GM18498 (cell line): ENCODE data around the gene TLCD3B.
"Not testable (repeated sequence)": the region's sequence is repeated elsewhere in the genome, so short reads cannot be mapped to it uniquely, and the experiment has no call there.

Experiments used
- ATAC-seq: cut with Tn5 transposase; IDR thresholded peaks from one replicate; pipeline ENCODE4 v1.9.1; 2021; ENCODE audit warnings: mild to moderate bottlenecking, moderate library complexity; ENCODE audit not compliant: unreplicated experiment

TLCD3B gene

GRCh38 chr16:30027588-30028437 is 3.3 kb downstream of the TLCD3B start:
- ATAC-seq: no peak

- no peak for ATAC-seq
Measured at GRCh38 chr16:30026449-30026848, 4.6 kb downstream of the TLCD3B start.

GRCh38 chr16:30025574-30025973 is 5.5 kb downstream of the TLCD3B start:
- ATAC-seq: no peak

DNA sequence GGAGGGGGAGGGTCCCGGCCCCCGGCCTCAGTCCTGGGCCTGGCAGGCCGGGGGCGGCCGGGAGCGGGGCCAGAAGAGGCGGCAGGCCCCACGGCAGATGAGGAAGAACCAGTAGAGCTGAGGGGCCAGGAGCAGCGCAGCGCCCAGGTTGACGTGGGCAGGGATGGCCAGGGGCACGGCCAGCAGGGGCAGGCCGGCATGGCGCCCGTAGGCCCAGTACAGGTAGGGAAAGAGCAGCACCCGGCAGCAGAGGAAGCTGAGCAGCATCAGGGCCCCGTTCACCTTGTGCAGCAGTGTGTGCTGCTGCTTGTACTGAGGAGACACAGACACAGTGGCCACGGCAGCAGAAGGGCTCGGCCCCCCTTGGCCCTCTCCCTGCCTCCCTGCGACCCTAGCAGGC is 5.9 kb downstream of the TLCD3B start:
- no peak for ATAC-seq

DNA sequence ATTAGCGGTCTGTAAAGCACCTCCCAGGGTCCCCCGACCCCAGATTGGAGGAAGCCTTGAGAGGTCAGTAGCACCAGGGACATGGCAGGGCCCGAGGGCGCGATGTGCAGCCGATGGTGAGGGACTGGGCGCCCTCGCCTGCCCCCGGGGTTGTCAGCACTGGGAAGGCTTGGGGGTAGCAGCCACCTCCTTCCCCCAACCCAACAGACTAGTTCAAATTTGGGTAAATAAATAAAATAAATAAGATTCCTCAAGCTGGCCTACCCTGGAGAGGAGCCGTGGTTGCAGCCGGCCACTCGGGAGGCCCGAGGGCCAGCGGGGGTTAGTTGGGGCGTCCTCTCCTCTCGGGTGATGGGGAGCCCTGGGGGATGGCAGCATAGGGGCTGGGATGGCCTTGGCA is 6.6 kb downstream of the TLCD3B start:
- no peak for ATAC-seq

DNA sequence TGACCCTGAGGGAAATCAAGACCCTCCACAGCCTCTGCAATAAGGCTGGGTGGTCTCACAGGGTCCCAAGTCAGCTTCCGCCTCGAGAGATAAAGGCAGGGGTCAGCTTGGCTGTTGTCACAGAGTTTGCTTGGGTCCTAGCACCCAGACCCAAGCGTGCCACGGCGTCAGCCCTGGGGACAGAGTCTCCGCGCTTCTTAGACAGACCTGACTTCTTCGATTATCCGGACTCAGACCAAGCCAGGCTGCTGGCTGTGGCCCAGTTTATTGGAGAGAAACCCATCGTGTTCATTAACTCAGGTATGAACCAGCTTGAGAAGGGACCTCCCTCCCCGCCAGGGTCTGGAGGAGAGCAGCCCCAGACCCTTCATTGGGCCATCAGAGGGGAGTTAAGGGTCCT is 7.5 kb downstream of the TLCD3B start:
- no peak for ATAC-seq

GRCh38 chr16:30022887-30023286 is 8.2 kb downstream of the TLCD3B start, which contains the start of gene C16orf92:
C16orf92 (plus strand) TSS chr16:30023198; CDS start chr16:30023341, 143 bp downstream.
- ATAC-seq: no peak

DNA sequence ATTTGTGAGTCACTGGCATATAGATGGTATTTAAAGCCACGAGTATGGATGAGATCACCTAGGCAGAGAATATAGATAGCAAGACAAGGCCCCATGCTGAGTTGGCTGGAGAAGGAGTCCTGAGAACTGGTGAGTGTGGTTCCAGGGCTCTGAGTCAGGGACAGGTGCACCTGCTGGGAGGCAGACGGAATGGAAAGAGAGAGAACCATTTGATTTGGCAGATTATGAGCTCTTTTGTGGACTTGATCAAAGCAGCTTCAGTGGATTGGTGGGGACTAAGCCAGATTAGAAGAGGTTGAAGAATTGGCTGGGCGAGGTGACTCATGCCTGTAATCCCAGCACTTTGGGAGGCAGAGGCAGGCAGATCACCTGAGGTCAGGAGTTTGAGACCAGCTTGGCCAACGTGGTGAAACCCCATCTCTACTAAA is 12.3 kb downstream of the TLCD3B start:
- ATAC-seq: no peak

GRCh38 chr16:30017937-30018336 is 13.1 kb downstream of the TLCD3B start:
- not testable (repeated sequence) for ATAC-seq

GRCh38 chr16:30017277-30017656 is 13.8 kb downstream of the TLCD3B start:
- no peak for ATAC-seq

DNA sequence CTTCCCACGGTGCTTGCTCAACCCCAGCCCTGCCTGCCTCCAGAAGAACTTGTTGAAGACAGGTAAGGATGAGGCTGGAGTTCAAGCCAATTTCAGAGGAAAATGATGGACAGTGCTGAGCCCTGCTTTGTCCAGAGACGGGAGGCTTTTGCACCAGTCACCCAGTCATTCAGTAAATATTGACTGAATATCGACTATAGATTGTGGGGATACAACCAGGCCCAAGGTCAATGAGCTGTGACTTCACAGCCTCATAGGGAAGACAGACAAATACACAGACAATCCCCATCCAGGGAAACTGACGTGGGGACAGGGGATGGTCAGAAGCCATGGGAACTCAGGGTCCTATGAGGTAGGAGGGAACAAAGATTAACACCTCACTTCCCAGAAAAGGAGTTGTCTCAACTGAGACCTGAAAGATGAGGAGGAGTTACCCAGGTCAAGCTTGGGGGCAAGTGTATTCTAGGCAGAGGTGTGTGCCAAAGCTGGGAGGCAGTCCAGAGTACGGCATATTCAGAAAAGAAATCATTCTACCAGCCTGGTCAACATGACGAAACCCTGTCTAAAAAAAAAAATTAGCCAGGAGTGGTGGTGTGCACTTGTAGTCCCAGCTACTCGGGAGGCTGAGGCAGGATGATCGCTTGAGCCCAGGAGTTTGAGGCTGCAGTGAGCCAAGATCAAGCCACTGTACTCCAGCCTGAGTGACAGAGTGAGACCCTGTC is 14.4 kb downstream of the TLCD3B start:
- ATAC-seq: no peak

DNA sequence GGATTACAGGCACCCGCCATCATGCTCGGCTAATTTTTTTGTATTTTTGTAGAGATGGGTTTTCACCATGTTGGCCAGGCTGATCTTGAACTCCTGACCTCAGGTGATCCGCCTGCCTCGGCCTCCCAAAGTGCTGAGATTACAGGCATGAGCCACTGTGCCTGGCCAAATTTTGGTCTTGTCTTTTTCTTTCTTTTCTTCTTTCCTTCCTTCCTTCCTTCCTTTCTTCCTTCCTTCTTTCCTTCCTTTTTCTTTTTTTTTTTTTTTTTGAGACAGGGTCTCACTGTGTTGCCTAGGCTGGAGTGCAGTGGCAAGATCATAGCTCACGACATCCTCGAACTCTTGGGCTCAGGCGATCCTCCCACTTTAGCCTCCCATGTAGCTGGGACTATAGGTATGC is 15.6 kb downstream of the TLCD3B start:
- ATAC-seq: not testable (repeated sequence)

DNA sequence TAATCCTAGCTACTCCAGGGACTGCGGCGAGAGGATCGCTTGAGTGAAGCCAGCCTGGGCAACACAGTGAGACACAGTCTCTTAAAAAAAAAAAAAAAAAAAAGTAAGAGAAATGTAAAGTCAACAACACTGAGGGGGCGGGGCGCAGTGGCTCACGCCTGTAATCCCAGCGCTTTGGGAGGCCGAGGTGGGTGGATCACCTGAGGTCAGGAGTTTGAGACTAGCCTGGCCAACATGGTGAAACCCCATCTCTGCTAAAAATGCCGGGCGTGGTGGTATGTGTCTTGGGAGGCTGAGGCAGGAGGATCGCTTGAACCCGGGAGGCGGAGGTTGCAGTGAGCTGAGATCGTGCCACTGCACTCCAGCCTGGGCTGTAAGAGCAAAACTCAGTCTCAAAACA is 18.5 kb downstream of the TLCD3B start:
- not testable (repeated sequence) for ATAC-seq

GRCh38 chr16:30011714-30012504 is 19.2 kb downstream of the TLCD3B start:
- ATAC-seq: no peak

- no peak for ATAC-seq
Measured at GRCh38 chr16:30010844-30011713, 20.0 kb downstream of the TLCD3B start, which contains the start of gene DOC2A. DOC2A (minus strand) TSS chr16:30011027; CDS start chr16:30010222, 805 bp downstream.

- no peak for ATAC-seq
Measured at GRCh38 chr16:30009990-30010843, 20.9 kb downstream of the TLCD3B start.

GRCh38 chr16:30009085-30009862 is 21.8 kb downstream of the TLCD3B start:
- ATAC-seq: no peak

GRCh38 chr16:30007378-30007895 is 23.6 kb downstream of the TLCD3B start:
- ATAC-seq: no peak
